MCF 10A (cell line): ENCODE data around the gene LAMA3. TPM values are rescaled to one million over a fixed set of nuclear protein-coding genes. Genes with fewer than 3 reads are reported as not detected.
A peak's percentile ranks its signal among the peaks of the same experiment; 100 is the strongest.

Experiments
- BruUV-seq: library from RNA; stranded (reverse); fragments of 400-500 nt; replicated peaks from 2 replicates; lab custom pipeline; 2021; lab: Mats Ljungman, UMichigan
- CTCF ChIA-PET: fragments of 300-600 bp; sonication (Branson Sonifier 250); formaldehyde crosslinking; extraction: SDS; loops from one replicate; lab custom pipeline; 2021; ENCODE audit warnings: antibody characterized with exemption, inconsistent platforms; lab: Yijun Ruan, JAX
- POLR2A ChIA-PET: fragments of 300-600, 350-650 bp; sonication (Branson Sonifier 250); formaldehyde crosslinking; extraction: SDS; loops from one replicate; lab custom pipeline; 2020; ENCODE audit warnings: antibody characterized with exemption, inconsistent platforms; lab: Yijun Ruan, JAX
- DNase-seq: peaks from one replicate; pipeline ENCODE4 v3.0.0-alpha.2; 2018; ENCODE audit not compliant: unreplicated experiment
- H3K27ac Mint-ChIP-seq: one replicate; pipeline ENCODE4 v1.8.0; 2022; ENCODE audit warnings: mild to moderate bottlenecking, low read depth, mixed read lengths; ENCODE audit not compliant: unreplicated experiment
- H3K27me3 Mint-ChIP-seq: one replicate; pipeline ENCODE4 v1.8.0; 2022; ENCODE audit warnings: mixed read lengths; ENCODE audit not compliant: insufficient read depth, unreplicated experiment
- H3K36me3 Mint-ChIP-seq: one replicate; pipeline ENCODE4 v1.8.0; 2022; ENCODE audit warnings: mild to moderate bottlenecking, moderate library complexity, mixed read lengths; ENCODE audit not compliant: insufficient read depth, unreplicated experiment
- H3K4me1 Mint-ChIP-seq: one replicate; pipeline ENCODE4 v1.8.0; 2022; ENCODE audit warnings: mixed read lengths; ENCODE audit not compliant: insufficient read depth, unreplicated experiment
- H3K4me3 Mint-ChIP-seq: one replicate; pipeline ENCODE4 v1.8.0; 2022; ENCODE audit warnings: mild to moderate bottlenecking, moderate library complexity, mixed read lengths; ENCODE audit not compliant: unreplicated experiment
- H3K9me3 Mint-ChIP-seq: one replicate; pipeline ENCODE4 v1.8.0; 2022; ENCODE audit warnings: mixed read lengths; ENCODE audit not compliant: unreplicated experiment
- intact Hi-C: fragments of 100-400 bp; cut with micrococcal nuclease; formaldehyde crosslinking; loops from 2 replicates; pipeline ENCODE4 v1.14.1; 2022
- total RNA-seq: library from RNA; stranded (reverse); gene quantifications from 2 replicates; pipeline ENCODE4 v1.2.3, GENCODE V29; 2022
- TF ChIP-seq, protein P1 (sequence below): fragments of 200-600 bp; IDR thresholded peaks from one replicate; pipeline ENCODE4 v1.8.0; 2022; ENCODE audit warnings: antibody characterized with exemption, mild to moderate bottlenecking; ENCODE audit not compliant: unreplicated experiment

Gene LAMA3
- total RNA-seq, 1 experiment from 2014 or later = 371 TPM

DNA sequence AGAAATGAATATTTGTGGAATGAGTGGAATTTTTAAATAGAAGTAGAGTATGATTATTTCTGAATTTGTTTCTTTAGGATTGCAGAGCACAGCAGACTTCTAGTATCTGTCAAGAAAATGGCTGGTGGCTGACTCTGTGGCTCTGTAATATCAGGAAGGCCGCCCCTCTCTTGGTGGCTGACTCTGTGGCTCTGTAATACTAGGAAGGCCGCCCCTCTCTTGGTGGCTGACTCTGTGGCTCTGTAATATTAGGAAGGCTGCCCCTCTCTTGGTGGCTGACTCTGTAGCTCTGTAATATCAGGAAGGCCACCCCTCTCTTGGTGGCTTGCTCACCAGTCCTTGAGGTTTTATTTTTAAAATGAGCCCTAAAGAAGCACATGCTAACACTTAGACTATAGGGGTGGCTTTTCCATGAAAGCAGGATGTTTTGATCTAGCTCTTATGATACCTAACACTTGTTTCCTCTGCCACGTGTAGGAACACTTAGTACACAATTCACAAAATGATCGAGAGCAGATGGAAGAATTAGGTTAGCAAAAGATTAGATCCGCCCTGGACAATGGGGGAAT is 240.2 kb downstream of the LAMA3 start:
- intact Hi-C loops = no loop called here
- H3K9me3 Mint-ChIP-seq = no peaks in the 10 kb centered on the region
- H3K27ac Mint-ChIP-seq = no peak overlapping the region
- ChIA-PET CTCF (interaction anchor here (0.8 to 3.4 kb wide), 2 partner anchors 9 to 10 kb away, joined by 3 to 23 read pairs; no protein-coding TSS in a partner anchor), POLR2A (interaction anchor here (0.7 kb wide), 1 partner anchor 10 kb away, joined by 3 read pairs; no protein-coding TSS in a partner anchor)
- TF ChIP-seq, protein P1, sequence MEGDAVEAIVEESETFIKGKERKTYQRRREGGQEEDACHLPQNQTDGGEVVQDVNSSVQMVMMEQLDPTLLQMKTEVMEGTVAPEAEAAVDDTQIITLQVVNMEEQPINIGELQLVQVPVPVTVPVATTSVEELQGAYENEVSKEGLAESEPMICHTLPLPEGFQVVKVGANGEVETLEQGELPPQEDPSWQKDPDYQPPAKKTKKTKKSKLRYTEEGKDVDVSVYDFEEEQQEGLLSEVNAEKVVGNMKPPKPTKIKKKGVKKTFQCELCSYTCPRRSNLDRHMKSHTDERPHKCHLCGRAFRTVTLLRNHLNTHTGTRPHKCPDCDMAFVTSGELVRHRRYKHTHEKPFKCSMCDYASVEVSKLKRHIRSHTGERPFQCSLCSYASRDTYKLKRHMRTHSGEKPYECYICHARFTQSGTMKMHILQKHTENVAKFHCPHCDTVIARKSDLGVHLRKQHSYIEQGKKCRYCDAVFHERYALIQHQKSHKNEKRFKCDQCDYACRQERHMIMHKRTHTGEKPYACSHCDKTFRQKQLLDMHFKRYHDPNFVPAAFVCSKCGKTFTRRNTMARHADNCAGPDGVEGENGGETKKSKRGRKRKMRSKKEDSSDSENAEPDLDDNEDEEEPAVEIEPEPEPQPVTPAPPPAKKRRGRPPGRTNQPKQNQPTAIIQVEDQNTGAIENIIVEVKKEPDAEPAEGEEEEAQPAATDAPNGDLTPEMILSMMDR = no peak
- H3K4me3 Mint-ChIP-seq = no peak overlapping the region
- H3K36me3 Mint-ChIP-seq = peaks cover 100% of the 10 kb centered on the region
- no peaks in the 10 kb centered on the region for H3K4me1 Mint-ChIP-seq
- no peak for DNase-seq
- no peaks in the 10 kb centered on the region for H3K27me3 Mint-ChIP-seq
- no TSS peak for BruUV-seq

DNA sequence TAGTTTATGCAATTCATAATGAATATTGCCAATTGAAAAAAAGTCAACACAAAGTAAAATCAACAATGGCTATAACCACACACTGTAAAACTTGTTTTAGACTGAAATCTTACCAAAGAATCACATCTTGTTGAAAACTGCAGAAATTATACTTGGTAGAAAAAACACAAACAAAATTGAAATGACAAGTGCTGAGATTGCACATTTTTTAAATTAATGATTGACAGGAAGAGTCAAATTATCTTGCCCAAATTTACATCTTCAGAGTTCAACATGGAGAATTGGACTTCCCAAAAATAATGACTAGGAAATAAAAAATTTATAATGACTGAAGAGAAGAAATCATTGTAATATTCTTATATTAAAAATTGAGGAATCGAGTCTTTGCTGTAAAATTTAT is 240.7 kb downstream of the LAMA3 start:
- intact Hi-C loops = no loop called here
- no peak for DNase-seq
- no peaks in the 10 kb centered on the region for H3K27me3 Mint-ChIP-seq
- H3K36me3 Mint-ChIP-seq = peaks cover 100% of the 10 kb centered on the region
- ChIA-PET CTCF (interaction anchor here (0.8 to 3.4 kb wide), 2 partner anchors 9 to 11 kb away, joined by 3 to 23 read pairs; no protein-coding TSS in a partner anchor), POLR2A (interaction anchor here (0.7 kb wide), 1 partner anchor 9 kb away, joined by 3 read pairs; no protein-coding TSS in a partner anchor)
- no peak overlapping the region for H3K27ac Mint-ChIP-seq
- H3K4me1 Mint-ChIP-seq = no peaks in the 10 kb centered on the region
- no peaks in the 10 kb centered on the region for H3K9me3 Mint-ChIP-seq
- BruUV-seq = no TSS peak
- no peak overlapping the region for H3K4me3 Mint-ChIP-seq
- TF ChIP-seq, protein P1 = no peak

DNA sequence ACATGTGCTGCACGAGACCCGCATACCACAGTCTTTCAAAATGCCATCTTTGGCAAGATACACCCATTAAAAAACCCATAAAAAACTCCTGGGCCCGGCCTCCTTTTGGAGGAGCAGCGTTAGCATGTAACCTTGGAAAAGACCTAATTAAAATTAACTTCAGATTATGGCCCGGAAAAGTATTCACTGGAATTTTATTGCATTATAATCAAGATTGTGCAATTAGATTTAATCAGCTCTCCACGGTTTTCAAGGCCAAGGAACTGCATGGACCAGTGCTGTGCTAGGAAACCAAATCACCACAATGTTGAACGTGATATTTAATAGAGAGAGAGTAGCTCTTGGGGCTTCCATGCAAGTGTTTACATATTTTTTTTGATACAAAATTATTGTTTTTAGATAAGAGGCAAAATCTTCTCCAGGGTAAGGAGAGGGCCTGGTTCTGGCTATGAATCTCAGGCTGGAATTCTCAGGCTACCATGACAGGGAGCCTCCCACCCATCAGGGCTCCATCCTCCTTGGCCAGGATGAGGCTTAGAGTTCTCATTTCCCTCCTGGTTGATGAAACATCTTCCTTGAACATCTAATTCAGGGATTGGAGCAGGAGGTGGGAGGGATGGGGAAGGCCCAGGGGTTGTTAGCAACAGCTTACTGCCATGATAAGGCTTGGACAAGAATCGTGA is 243.3 kb downstream of the LAMA3 start:
- Mint-ChIP-seq H3K27me3 (no peaks in the 10 kb centered on the region), H3K36me3 (peaks cover 100% of the 10 kb centered on the region), H3K4me1 (peaks cover 5% of the 10 kb centered on the region), H3K9me3 (no peaks in the 10 kb centered on the region), H3K4me3 (no peak overlapping the region), H3K27ac (peak overlapping the region; percentile 37)
- intact Hi-C loops = no loop called here
- TF ChIP-seq, protein P1 = no peak
- ChIA-PET POLR2A (no interaction called here), CTCF (interaction anchor here (0.6 kb wide), 1 partner anchor 13 kb away, joined by 4 read pairs; no protein-coding TSS in a partner anchor)
- no TSS peak for BruUV-seq
- no peak for DNase-seq

DNA sequence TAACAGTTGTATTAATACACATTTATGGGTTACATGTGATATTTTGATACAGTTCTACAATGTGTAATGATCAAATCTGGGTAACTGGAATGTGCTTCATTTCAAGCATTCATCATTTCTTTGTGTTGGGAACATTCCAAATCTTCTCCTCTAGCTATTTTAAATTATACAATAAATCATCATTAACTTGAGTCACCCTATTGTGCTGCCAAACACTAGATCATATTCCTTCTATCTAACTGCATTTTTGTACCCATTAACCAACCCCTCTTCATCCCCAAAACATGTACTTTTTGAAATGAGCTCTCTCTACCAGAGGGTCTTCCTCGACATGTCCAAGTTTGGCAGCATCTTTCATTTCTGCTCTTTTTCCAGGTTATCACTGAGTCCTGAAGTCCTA is 244.2 kb downstream of the LAMA3 start:
- CTCF ChIA-PET = interaction anchor here (0.6 kb wide), 1 partner anchor 13 kb away, joined by 4 read pairs; no protein-coding TSS in a partner anchor

More for the DNA sequence above, 244.2 kb downstream of the LAMA3 start:
- intact Hi-C loops = no loop called here
- Mint-ChIP-seq H3K4me1 (peaks cover 5% of the 10 kb centered on the region), H3K4me3 (no peak overlapping the region), H3K36me3 (peaks cover 100% of the 10 kb centered on the region), H3K27me3 (no peaks in the 10 kb centered on the region), H3K27ac (peak overlapping the region; percentile 37), H3K9me3 (no peaks in the 10 kb centered on the region)
- no TSS peak for BruUV-seq
- DNase-seq = peak; percentile 3
- POLR2A ChIA-PET = interaction anchor here (0.7 to 1.2 kb wide), 3 partner anchors 8 to 95 kb away, joined by 3 read pairs; no protein-coding TSS in a partner anchor
- TF ChIP-seq, protein P1 = no peak
